NCI-H1930 (cell line): ENCODE data around the gene NCKAP5.
A peak's percentile ranks its signal among the peaks of the same experiment; 100 is the strongest.
"Not testable (repeated sequence)": the region's sequence is repeated elsewhere in the genome, so short reads cannot be mapped to it uniquely, and the experiment has no call there.

Experiments
- DNase-seq, 2 experiments: peaks; one replicate each; lab custom pipeline; 2025; lab: John Stamatoyannopoulos, UW

NCKAP5 gene

DNA sequence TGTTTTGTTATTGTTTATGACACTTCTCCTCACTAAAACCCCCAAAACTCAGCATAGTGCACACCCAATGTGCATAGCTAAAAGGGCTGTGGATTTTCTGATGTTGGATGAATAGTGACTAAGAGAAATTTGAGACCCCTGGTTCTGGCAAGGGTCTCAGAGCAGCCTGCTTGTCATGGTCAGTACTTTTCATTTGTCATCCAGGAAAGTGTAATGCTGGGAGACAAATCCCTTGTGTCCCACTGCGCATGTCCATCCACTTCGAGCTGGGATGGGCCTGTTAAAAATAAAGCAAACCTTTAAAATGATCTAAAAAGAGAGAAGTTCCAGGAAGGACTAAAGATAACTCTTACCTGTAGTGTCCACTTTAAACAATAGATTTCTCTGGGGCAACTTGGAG is 851.3 kb downstream of the NCKAP5 start:
- no peak for DNase-seq

DNA sequence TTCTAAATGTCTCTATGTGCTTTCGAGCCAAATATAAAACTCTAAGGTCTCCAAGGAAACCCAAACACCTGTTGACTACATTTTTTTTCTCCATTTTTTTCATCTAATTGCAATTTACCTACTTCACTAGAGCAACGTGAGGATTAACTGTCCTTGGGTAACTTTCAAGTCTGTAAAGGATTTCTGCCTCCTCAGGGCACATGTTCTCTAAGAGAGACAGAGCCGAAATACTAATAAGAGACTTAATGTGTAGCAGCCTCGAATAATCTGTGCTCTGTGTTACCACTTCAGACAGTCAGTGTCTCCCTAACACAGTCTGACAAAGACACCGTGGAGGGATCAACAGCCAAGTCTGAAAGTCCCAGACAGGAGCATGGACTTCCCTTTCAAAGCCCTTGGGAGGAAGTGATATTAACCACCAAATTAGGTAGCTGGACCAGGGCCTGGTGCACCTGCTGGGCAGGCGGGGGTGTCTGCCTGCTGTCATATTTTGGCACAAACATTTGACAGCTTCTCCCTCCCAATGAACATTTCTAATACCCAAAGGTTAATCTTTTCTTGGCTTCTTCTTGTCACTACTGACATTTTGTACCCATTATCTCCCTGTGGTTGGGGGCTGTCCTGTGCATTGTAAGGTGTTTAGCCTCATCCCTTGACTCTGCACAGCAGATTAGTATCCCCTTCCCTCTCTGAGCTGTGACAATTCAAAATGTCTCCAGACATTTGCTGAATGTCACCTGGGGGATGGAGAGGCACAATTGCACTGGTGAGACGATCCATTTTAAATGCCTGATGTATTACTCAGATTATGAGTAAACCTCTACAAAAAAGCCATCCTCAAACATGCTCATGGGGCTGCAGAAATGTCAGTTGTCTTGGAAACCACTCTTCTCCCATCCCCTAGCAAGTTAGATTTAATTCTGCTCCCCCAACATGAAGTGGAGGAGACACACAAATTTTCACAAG is 852.6 kb downstream of the NCKAP5 start:
- no peak for DNase-seq

DNA sequence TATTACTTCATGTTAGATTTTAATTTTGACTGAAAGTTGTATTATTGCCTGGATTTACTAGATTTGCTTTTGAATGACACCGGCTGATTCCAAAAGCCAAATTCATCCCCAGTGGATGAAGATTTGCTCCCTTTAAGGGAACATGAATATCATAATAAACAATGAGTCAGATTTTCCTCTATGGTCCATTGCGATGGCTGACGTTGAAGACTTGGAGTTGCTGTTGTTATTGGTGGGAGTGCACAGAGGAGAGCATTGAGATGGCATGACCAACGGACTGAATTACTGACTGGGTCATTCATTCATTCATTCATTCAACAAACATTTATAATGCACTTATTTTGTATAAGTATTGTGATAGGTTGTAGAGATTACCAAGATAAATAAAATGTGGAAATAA is 864.9 kb downstream of the NCKAP5 start:
- no peak for DNase-seq

DNA sequence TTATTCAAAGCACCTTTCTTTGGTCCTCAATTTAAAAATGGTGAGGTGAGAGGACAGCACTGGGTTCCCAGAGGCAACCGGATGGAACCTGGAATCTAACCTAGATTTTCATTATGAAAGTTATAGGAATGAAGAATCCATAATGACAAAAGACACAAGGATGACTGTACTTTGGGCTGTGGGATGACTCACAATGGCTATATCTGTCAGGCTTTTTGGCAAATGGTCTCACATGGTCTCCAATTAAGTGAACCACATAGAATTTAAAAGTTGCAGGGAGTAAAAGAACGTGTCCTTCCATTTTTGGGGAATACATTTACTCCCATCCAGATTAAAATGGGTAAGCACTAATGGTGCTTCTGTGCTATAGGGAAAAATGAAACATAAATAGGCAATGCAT is 866.5 kb downstream of the NCKAP5 start:
- no peak for DNase-seq

DNA sequence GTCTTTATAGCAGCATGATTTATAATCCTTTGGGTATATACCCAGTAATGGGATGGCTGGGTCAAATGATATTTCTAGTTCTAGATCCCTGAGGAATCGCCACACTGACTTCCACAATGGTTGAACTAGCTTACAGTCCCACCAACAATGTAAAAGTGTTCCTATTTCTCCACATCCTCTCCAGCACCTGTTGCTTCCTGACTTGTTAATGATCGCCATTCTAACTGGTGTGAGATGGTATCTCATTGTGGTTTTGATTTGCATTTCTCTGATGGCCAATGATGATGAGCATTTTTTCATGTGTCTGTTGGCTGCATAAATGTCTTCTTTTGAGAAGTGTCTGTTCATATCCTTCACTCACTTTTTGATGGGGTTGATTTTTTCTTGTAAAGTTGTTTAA is 868.5 kb downstream of the NCKAP5 start:
- DNase-seq = not testable (repeated sequence)

DNA sequence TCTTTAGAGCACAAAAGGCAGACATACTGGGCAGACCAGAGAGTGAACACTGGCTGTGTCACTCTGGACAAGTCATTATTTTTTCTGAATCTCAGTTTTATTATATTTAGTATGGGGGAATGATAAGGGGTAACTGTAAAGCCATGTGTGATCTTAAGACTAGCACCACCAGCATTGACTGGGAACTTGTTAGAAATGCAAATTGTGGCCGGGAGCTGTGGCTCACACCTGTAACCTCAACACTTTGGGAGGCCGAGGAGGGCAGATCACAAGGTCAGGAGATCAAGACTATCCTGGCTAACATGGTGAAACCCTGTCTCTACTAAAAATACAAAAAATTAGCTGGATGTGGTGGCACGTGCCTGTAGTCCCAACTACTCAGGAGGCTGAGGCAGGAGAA is 869.9 kb downstream of the NCKAP5 start:
- not testable (repeated sequence) for DNase-seq

DNA sequence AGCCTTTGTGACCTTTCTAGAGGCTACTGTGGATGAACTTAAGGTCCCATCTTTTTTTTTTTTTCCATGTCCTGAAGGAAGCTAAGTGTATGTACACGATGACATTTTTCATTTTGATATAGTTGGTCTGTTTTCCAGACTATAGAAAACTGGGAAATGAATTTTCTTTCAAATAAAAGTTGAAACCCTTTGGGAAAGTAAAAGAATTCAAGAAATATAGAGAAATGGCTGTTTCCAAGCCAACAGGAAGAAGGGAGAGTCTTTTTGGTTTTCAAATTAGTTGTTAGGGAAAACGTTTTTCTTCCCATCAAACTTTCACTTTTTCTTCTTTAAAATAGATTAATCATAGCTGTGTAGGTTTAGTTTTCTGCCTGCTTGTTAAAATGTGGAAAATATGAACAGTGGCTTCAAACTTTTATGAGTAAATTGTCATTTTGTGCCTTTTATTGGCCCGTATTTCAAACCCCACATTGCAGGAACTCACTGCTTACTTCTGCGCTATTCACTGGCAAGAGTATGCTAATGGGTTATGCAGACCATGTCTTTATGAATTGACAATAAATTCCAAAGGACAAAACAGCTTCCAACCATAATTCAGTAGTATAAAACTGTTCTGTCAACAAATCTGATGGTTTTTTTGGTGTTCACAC is 870.6 kb downstream of the NCKAP5 start:
- DNase-seq = no peak

DNA sequence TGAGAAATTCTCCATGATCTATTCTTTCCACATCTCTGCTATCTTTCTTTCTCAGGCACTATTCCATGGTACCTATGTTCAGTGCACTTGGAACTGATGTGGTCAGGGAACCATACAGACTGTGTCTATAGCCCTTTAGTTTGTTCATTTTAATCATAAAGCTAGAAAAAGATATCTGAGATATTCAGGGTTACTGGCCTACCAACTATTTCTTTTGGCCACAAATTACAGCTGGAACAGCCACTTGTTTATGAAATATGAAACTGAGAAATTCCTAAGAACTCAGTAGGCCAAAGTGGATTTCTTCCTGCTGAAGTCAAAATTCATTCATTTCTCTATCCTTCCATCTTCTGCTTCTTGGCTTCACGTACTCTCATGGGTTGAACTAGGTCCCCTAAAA is 875.4 kb downstream of the NCKAP5 start:
- no peak for DNase-seq

DNA sequence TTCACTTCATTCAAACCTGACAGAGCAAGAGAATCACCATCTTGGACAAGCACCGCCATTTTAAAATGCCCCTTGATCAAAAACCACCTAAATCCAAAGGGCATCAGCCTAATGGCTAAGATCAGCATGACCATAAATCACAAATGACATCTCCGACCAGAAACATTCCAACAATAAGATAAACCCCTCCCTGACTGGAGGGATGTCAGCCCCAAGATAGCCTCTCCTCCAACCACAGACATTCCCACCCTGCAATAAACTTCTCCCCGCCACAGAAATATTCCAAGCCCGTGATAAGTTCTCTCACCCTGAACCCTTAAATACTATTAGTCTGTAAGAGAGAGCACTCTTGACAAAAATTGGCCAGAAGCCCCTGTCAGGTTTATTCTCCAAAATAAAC is 876.7 kb downstream of the NCKAP5 start:
- no peak for DNase-seq

DNA sequence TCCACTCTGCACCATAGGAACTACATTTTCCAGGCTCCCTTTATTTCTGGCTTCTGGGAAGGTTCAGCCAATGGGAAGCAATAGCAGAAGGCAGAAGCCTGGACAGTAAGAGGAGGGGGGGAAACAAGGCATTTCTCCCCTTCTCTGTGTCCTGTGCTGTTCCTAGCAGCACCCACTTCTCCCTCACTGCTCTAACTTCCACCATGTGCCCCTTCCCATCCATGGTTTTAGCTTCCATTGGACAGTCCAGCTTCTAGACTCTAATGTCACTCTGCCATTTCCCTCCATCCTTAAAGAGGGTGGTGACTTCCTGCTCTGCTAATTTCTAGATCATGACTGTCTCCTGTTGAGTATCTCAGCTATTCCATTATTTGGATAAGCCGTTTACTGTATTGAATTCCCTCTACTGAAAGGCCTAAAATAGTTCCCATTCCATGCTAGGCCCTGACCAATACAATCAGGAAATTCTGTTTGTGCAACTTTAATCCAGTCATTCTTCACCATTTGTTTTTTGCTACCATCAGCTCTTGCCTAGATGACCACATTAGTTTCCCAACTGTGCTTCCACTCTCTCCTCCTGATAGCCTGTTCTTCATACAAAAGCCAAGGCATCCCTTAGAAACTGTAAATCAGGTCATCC is 877.5 kb downstream of the NCKAP5 start:
- DNase-seq = no peak

DNA sequence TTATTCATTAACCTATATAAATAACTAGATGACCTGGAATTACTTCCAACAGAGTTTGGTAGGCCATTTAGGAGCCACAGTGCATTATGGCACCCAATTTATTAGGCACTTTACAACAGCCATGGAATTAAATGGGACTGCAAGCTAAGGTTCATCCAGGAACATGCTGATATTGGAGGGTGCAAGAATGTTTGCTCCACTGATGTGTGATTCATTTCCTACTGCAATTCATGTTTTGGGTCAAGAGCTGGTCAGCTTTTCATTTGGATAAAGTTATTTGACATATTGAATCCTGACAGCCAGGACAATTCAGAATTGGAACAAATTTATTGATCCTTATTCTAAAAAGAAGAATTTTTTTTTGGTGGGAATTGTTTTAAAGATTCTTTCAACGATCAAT is 886.5 kb downstream of the NCKAP5 start:
- DNase-seq = no peak

DNA sequence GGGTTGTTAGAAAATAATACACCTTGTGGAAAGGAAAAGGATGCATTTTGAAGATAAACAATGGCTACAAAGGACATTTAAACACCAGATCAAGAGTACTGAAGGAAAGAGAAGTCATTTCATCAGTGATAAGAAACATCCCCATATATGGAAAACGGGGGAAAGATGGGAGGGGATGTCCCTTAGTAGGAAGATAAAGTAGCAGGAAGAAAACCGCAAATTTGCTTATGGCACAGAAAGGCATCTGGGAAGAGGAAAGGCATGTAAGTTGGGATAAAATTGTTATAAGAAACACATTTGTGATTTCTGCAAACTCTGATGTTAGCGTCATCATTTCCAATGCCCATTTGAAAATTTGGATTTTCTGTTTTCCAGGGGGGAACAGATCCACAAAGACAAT is 887.7 kb downstream of the NCKAP5 start:
- DNase-seq = no peak

DNA sequence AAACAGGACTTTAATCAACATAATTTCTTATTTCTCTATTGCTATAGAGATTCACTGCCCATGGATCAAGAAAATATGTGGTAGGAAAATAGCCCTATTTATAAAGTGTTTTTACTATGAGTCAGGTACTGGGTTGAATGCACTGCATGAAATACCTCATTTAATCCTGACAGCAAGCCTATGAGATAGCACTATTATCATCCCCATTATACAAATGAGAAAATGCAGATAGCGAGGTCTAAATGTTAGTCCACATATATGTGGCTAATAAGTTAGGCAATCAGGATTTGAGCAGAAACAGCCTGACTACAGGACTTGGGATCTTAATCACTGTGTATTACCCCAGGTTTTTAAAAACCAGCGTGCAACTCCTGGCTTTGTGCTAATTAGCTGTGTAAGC is 889.8 kb downstream of the NCKAP5 start:
- no peak for DNase-seq

DNA sequence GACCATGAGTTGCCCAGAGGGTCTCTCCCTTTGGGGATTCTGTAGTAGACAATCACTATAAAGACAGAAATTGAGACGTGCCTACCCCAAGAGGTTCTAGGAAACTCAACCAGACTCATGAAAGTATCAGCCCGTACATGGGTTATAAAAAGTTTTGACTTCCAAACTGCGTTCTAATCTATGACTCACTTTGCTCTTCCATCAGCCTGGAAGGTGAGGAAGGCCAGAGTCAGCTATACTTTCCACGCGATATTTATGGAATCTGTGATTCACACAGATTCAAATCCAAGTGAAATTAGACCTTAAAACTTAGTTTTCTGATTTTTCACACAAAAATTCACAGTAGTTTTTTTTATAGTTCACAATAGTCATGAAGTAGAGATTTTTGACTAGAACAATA is 890.6 kb downstream of the NCKAP5 start:
- no peak for DNase-seq

DNA sequence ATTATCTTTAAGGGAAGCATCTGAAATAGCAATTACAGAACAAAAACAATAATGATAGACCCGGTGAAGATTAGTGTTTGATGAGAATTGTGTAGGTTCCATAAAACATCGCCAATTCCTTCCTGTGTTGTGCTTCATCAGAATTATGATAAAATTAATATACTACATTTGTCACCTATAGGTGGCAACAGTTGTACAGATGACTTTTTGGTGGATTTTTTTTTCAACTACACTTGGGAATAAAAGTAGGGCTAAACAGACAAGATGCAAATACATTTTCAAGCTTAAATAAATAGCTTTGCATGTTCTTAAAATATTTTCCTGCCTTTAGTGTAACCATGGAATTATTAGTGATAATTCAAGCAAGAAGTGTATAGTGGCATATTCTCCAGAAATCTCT is 891.3 kb downstream of the NCKAP5 start:
- no peak for DNase-seq

DNA sequence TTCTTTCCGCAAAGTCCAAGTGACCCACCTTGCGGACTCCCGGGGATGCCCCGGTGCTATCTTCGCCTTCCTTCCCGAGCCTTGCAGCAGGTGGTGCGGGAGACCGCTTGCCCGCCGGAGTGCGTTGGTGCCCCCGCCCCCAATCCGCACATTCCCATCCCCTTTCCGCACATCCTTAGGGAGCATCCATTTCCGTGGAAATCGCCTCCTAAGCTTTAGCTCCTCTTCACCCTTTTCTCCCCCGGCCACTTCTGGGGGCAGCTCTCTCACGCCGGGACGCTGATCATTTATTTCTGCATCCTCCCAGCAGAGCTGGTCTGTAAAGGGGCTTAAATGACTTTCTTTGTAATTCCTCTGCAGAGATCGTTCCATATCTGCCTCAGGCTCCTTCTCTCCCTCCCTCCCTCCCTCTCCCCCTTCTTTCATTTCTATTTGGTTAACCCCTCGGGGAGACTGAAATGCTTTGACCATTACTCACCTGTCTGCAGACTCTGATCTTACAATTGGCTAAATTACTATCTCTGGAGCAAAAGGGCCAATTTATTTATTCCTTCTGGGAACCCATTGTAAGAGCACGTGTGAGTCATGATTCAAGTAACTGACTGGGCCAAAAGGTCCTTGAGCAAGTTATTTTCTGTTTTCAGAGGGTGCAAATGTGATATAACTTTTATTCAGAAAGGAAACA is 897.0 kb downstream of the NCKAP5 start:
- no peak for DNase-seq

DNA sequence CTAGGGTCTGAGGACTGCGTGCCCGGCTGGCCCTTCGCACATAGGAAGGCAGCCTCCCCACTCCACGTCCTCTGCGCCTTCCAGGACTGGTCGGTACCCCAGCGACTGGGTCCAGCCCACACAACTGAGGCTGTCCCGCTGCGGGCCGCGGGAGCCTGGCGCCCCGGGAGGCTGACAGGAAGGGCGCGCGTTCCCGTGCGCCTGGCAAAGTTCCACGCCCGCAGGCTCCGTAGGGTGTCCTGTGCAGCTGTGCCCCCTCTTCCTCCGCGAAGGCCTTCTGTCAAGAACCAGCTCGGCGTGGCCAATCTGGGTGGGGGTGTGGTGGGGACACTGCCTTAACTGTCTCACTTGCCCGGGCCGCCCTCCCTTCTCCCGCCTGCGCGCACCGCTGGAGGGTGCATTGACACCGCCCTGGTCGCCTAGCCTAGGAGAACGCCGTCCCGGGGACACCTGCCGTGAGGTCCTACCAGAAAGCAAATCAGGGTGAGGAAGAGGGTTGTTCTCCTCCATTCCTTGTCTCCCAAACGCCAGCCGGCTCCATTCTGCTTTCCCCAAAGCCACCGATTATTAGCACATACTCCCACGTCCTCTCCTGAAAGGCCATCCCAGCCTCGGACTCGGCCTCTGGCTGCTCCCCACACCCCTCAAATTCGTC is 897.6 kb downstream of the NCKAP5 start:
- peak in 1 of 2 experiments; percentile 6 for DNase-seq

DNA sequence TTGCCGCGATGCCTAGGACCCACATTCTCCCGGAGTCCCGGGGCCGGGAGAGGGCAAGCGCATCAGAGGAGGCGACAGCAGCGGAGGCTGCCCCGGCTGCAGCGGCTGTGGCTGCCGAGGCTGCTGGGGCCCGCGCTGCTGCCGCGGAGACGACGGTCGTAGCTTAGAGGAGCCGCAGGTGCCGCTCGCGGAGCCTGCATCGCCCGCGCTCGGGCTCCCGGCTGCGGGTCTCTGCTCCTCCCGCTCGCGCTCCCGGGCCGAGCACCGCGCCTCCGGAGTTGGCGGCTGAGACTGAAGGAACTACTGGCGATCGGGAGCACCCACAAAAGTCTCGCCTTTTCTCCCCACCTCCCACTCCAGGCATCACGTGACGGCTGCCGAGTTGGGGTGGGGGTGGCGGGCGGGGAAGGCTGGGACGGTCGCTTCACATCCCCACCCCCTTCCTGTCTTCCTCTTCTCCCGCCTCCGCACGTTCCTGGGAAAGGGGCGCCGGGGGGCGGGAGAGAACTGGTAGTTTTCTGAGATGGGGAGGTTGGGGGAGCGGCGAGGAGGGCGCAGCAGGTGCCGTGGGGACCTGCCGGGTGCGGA is 898.3 kb downstream of the NCKAP5 start, which contains the start of gene LYPD1:
TSS of gene LYPD1 (minus strand) at position 298 of the 588 bp plus-strand sequence. CDS start at position 25, 273 bp downstream.
- peak in 1 of 2 experiments; percentile 16 for DNase-seq

DNA sequence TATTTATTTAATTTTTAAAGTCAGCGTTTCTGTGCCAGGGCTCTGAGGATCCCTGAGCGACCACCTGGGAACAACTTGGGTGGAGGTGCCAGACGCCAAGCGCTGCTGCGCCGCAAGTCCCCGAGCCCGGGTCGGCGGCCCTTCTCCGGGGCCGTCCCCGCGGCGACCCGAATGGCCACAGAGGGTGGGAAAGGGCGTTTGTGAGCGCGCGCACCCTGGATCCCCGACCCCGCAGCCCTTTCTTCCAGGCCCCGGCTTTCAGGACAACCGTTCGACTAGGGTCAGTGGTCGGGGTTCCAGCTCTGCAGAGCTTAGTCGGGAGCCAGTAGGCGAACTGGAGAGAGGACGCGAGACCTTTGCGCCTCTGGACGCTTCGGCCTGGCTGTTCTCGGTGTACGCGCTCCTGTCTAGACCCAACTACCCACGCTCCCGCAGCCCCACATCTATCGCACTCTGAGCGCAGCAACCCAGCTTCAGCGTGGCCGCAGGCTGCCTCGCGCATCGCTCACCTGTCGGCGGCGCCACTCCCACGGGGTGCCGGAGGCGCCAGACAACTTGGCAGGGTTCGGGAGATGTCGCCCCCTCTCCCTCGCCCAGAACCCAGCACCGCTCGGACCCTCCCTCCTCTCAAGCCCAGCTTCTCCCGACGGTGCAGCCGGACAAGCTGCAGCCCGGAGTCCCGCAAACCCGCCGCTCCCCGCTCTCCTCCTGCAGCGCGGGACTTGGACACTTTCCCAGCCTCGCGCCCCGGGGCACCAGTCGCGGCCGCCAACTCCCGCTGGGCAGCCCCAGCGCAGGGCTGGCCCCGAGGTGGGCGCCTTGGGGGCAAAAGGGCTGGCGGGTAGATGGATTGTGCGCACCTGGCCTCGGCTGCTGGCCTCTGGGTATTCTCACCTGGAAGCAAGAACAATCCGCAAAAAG is 899.0 kb downstream of the NCKAP5 start:
- peak; percentile 10 to 43 for DNase-seq

DNA sequence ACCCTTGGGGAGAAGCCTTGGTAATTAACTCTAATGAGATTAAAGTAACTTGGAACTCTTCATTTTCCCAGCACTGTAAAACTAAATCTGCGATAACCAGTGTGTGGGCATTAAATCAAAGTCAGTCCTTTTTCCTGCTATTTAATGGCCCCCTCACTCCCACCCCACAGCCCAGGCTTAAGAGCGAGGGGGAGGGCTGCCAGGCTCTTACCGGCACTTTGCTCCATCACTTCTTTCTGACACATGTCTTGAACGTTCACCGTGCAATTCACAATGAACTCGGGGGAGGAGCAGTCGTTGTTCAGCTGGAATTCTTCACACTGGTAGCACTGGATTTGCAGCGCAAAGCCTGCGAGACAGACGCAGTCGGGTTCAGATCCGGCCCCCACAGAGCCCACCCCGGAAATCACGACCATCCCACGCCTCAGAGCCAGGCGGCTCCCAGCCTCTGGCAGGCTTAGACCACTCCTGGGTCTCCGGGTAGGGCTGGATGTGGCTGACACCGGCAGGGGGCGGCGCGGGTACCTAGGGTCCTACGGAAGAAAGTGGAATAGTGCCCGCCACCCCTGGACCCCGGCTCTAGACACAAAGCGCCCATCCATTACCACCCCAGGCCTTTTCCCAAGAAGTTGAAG is 900.0 kb downstream of the NCKAP5 start:
- peak in 1 of 2 experiments; percentile 29 for DNase-seq
